HG03039 (cell line): ENCODE results near the gene DDX27.

Experiments used
- ATAC-seq: cut with Tn5 transposase; IDR thresholded peaks from one replicate; pipeline ENCODE4 v1.9.1; 2021; ENCODE audit warnings: mild to moderate bottlenecking, moderate library complexity; ENCODE audit not compliant: unreplicated experiment

DDX27 gene

DNA sequence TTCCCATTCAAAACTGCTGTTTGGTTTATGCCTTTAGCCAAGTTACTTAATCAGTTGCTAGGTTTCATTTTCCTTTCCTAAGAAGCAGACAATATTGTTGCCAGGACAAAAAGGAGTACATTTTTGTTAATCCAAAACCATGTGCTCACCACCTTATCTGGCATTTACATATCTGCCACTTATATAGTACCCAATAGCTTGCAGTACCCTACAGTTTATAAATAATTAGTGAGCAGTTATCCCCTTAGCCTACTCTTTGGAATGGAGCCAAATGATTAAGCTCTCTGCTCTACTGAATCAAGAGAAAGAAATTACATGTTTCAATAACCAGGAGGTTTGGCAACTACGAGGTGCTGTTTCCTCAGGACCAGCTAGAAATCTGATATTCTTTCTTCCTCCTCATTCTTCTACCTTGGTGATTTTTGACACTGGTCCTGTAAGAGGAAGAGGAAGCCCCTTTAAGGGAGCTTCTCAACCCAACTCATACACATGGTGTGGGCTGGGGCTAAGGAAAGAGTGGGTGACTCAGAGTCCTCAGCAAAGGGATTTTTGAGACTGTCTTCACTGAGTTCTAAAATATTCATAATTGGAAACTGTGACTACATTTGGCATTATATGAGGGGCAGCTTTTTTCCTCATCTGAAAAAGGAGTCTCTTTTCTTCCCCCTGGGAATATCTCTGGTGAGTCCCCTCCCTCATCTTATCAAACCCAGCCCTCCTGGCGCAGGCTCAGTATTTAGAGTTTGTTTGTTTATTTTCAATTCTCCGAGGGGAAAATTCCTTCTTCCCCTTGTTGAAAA is 57.1 kb downstream of the DDX27 start:
- ATAC-seq = no peak

DNA sequence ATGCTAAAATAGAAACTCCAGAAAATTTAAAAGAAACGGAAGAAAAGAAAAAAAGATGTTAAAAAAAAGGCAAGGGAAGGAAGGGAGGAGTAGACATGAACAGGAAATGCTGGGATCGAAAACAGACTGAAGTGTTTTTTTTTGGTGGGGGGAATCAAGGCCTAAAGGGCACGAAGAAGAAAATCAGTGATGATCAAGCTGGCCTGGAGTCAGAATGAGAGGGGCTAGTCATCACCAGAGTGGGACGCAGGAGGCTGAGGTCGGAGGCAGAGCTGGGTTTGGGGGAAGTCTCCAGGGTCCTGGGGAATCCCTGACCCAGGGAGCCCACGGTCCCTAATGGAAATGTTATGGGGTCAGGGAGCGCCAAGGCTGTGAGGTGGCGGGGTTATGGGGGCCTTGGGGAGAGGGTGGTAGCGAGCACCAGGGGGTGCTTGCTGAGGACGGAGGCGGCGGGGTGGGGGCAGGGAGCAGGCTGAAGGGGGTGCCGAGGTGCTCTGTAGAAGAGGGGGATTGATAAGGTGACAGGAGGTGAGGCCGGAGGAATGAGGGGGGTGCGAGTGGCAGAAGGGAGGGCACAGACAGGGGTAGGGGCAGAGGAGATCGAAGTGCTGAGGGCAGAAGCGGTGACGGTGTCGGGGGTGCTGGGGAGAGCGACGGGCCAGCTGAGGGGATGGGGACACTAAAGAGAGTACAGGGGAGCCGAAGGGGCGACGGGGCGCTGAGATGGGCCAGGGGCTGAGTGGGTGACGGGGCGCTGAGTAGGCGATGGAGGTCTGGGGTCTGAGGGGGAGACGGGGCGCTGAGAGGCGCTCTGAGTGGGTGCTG is 58.0 kb downstream of the DDX27 start:
- ATAC-seq = no peak

- ATAC-seq = no peak
Measured at GRCh38 chr20:49277786-49278035, 58.5 kb downstream of the DDX27 start.

DNA sequence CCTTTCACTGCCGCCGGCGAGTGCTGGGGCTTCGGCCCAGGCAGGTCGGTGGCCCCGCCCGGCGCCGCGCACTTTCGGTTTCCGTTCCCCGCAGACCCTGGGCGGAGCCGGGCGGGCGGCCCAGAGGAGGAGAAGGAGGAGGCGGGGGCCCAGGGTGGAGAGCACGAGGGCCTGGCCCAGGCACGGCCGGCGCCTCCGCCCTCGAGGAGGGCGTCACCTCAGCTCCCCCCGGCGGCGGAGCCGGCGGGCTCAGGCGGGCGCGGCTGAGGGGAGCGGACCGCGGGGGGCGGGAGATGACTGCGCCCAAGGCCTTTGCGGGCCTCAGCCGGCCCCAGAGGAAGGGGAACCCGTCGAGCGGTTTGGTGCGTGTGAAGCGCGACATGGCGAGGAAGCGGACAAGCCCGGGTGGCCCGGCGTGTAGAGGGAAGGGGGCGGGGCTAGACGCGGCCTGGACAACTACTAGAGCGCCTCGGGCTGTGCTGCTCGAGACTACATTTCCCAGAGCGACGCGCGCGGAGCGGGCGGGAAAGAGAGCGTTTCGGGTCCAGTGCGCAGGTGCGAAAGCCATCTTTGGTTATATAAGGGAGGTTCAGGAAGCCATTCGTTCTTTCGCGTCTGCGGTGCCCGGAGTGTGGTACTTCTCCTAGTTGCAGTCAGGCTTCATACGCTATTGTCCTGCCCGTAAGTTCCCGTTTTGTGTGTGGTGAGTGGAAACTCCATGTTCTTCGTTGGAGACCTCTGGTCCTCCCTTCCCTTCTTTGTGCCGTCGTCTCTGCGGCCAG is 59.0 kb downstream of the DDX27 start, which contains the start of gene ZNFX1:
Gene ZNFX1 (minus strand): TSS at position 22 of the 782 bp plus-strand sequence. CDS start 2,218 bp downstream, outside the sequence.
- peak; percentile 82 for ATAC-seq

- ATAC-seq = no peak
Measured at GRCh38 chr20:49278818-49279676, 59.8 kb downstream of the DDX27 start.

GRCh38 chr20:49279677-49280462 is 60.7 kb downstream of the DDX27 start:
- ATAC-seq = no peak

DNA sequence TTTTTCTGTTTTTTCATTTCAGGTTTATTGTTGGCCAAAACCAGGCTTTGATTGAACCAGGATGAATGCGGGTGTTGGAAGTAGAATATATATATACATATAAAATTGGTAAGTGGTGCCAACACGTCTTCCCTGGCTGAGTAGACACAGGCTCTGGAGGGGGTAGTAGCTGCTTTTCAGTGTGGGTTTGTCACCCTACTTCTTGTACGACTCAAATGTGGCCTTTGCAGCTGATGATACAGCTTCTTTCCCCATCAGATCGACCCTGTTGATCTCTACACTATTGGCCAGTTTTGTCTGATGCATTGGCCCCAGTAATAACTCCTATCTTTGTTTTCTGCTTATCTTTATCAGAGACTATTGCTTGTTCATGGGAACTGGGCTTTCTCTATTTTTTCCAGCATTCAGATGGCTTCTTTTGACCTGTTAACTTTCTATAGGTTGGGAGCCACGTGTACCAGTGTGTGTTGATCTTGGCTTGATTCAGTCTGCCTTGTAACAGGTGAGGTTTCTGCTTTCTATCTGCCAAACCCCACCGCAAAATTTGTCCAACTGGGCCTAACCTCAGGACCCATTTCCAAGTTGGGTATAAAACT is 61.3 kb downstream of the DDX27 start:
- ATAC-seq = no peak

DNA sequence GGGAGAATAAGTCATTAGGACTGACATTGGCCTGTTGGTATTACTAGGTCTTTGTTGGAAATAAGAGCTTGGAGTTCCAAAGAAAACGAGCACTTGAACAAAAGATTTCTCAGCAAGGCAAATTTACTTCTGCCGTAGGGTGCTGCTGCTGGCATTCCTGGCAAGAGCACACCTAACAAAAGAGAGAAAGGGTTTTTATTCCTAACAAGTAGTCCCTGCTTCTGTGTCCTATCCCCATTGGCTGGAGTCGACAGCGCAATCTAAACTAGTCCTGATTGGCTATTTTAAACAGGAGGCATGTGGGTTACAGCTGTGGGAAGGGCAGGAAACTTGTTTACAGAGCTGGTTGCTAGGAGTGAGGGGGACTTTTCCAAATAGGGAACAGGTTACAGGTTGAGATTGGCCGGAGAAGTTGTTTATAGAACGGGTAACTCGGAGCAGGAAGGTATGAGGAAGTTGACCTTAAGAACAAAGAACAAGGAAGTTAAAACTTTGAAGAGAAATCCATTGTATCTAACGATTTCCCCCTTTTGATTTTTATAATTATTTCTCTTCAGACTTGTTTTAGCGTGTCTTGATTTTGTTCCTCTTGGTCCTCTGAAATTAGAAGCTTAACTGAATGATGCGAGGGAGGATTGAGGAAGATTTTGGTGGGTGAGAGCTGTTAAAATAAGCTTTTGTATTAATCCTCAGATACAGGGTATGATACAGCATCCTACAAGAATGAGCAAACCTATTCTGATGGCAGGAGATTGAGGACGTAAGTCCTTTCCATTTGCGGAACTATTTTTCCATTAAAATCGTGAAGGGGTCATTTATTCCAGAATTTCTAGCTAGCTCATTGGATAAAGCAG is 62.1 kb downstream of the DDX27 start:
- no peak for ATAC-seq

- no peak for ATAC-seq
Measured at GRCh38 chr20:49281913-49282467, 62.8 kb downstream of the DDX27 start.

- no peak for ATAC-seq
Measured at GRCh38 chr20:49282584-49283171, 63.5 kb downstream of the DDX27 start.

DNA sequence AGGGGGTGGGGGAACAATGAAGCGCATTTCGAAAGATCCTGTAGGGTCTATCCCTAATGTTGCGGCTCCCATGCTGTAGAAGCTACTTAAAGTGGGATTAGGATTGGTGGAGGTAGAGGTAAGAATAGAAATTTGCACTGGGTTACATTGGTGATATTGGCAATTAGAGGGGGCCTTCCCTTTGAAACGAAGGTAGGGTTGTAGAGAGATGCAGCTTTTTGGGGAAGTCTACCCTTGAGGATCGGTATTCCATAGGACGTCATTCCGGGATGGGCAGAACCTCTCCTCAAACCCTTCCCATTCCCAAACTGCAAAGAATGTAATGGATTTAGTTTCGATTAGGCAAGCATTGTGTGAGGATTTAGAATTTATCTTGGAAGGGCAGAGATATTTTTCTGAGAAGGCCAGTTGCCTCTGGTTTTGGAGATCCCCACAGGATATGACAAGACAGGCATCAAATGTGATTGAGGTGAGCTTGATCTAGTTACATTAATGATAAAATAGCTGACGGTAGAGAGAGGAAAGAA is 64.0 kb downstream of the DDX27 start:
- no peak for ATAC-seq

- no peak for ATAC-seq
Measured at GRCh38 chr20:49283703-49284625, 64.7 kb downstream of the DDX27 start.

GRCh38 chr20:49284818-49285217 is 65.6 kb downstream of the DDX27 start:
- no peak for ATAC-seq

DNA sequence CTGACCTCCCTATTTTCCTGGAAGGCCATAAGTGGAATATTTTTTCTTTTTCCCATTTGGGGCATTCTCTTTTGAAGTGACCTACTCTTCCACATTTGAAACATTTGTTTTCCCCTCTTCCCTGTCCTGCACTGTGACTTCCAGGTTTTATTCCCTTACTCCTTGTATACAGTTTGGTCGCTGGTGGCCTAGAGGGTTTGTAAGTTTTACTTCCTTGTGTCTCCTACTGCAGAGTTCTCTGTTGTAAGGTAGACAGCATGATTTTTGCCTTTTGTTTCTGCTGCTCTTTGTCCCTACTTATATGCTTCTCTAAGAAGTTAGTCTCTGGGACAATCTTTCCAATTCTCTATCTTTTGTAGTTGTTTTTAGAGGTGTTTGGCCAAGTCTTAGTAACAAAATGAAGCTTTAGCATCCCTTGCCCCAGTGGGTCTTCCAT is 66.0 kb downstream of the DDX27 start:
- ATAC-seq = no peak

DNA sequence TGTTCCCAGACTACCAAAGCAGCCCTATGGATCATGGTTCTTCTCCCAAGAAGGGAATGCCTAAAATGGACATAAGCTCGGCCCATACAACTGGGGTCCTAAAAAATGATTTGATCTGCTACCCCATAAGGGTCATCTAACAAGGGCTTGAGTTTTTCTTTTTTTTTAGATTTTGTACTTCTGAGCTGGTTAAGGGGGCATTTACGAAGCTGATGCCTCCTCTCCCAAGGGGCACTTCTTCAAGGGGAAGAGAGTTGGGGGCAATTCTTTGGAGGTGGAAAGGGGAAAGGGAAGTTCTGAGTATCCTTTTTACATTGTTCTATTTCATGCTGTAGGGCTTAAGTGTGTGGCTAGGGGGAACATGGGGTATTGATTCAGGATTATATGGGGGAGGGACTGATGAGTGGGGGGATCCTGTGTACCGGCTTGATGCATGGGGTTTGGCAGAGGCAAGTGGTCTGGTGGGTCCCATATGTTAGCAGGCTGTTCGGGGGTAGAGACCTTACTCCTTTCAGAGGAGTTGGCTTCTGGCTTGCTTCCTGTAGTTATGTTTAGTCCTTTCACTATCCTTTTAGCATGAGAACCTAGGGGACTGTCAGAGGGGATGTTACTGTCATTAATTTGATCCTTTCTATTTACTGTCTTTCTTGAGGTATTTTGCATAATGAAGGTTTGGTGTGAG is 66.7 kb downstream of the DDX27 start:
- ATAC-seq = no peak
